Stimulated activated CD8-positive, alpha-beta memory T cell treated with anti-CD3 and anti-CD28 coated beads, Interleukin-7, amount 100 ng/mL, for 4 hours (primary cell): ENCODE data around the gene PANK4.
"Not testable (repeated sequence)": the region's sequence is repeated elsewhere in the genome, so short reads cannot be mapped to it uniquely, and the experiment has no call there.

Experiments used
- DNase-seq, 2 donors: peaks; one replicate each; pipeline ENCODE4 v3.0.0-alpha.2; 2020; ENCODE audit warnings: low read depth in 2 of 2

Gene PANK4

DNA sequence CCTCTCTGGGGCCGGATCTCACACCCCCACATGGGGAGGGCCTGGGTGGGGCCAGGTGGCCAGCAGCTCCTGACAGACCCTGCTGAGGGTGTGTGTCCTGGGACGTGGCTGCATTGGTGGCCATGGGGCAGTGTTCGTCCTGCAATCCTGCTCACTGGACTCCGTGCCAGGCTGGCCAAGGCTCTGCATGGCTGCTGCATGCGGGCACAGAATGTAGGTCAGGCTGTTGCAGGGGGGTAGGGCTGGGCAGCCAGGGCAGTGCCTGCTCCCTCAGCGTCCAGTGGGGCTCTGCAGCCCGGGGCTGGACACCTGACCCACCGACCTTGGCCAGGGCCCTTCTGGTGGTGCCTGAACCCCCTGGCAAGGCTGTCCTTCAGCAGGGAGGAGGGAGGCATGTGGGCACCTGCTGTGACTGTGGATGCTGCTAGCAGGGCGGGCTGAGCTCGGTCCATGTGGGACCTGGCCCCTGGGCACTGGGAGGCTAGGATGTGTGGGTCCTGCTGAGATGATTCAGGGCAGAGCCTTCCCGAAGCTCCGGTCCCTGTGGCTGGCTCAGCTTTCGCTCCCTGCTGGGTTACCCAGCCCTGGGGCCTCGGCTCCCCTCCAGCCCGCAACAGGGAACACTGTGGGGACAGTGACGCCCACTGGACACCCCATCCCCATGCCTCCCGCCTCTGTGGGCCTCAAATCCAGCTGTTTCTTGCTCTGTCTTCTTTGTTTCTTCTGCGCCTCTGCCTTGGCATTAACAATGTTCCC, 65.2 kb downstream of the PANK4 start:
- DNase-seq = no peak

DNA sequence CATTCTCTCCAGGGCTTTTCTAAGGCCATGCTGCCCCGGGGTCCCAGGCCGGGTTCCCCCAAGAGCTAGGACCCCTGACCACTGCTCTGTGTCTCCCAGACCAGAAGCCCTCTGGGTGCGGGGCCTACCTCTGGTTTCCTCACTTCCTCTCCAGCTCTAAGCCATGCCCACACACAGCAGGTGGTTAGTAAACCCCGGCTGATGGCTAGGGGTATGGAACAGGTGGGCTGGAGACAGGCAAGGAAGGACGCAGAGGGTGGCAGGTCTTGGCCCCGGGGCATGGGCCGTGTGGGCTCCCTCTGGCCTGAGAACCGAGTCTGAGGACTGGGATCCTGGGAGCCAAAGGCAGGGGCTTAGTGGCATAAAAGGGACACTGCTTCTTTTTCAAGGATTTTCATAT, 66.2 kb downstream of the PANK4 start:
- DNase-seq = no peak

DNA sequence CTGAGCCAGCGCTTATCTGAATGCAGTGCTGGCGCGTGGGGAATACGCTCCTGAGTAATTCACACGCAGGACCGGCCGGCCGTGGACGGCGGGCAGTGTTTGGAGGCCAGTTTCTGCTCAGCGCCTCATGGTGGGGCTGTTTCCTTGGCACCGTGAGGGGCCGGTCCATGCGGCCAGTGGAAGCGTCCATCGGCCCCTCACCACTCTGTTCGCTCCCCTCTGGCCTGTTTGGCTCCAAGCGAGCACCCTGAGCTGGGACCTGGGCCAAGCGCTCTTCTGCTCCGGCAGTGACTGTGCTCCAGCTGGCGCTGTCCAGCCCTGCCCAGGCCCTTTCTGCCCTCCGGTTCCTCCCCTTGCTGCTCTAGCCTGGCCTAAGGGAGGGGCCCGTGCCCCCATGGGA, 66.6 kb downstream of the PANK4 start:
- DNase-seq = no peak

DNA sequence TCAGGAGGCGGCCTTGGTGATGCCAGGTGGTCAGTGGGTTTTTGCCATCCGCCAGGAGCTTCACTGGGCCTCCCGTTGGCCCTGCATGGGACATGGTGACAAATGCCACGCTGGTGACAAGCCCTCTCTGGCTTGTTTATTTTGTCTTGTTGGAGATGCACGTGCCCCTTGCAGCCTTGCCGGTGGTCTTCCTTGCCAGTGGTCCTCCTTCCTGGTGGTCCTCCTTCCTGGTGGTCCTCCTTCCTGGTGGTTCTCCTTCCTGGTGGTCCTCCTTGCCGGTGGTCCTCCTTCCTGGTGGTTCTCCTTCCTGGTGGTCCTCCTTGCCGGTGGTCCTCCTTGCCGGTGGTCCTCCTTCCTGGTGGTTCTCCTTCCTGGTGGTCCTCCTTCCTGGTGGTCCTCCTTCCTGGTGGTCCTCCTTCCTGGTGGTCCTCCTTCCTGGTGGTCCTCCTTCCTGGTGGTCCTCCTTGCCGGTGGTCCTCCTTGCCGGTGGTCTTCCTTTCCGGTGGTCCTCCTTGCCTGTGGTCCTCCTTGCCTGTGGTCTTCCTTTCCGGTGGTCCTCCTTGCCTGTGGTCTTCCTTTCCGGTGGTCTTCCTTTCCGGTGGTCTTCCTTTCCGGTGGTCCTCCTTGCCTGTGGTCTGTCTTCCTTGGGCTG, 67.2 kb downstream of the PANK4 start:
- DNase-seq = not testable (repeated sequence)

DNA sequence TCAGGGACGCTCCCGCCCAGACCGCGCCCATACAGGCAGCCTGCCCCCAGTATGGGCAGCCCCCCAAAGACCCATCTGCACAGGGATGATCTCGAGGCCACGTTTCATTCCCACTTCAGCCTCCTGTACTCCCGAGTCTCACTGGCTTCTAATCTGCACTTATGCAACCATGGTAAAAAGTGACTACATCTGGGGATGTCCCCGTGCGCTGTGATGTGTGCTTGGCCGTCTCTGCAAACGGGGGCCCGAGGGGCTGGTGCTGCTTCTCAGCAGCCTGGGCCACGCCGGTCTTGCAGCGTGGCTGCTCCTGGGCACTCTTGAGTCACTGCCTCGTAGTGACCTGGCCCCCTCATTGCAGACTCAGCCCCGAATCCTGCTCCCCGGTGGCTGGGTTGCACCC, 67.7 kb downstream of the PANK4 start:
- no peak for DNase-seq
